HL-60 (cell line): Measurements from ENCODE around the gene STPG4.

Source experiments
- DNase-seq, 2 experiments: peaks; one replicate each; pipeline ENCODE4 v3.0.0-alpha.2; 2010 to 2020; ENCODE audit warnings: low read depth in 1 of 2, low spot score in 1 of 2
- H3K27ac ChIP-seq: fragments of 250-450 bp; sonication (Bioruptor Pico); replicated peaks from 2 replicates; pipeline ENCODE4 v1.5.1; 2020; ENCODE audit warnings: mild to moderate bottlenecking, moderate library complexity
- H3K27me3 ChIP-seq: fragments of 250-450 bp; sonication (Bioruptor Pico); 2 replicates; pipeline ENCODE4 v1.5.1; 2021; ENCODE audit warnings: mild to moderate bottlenecking, moderate library complexity; ENCODE audit not compliant: insufficient read depth, poor library complexity, severe bottlenecking
- H3K4me3 ChIP-seq: replicated peaks from 2 replicates; pipeline ENCODE4 v1.5.1; 2011; ENCODE audit warnings: mild to moderate bottlenecking, control low read depth, low read length; ENCODE audit not compliant: insufficient read depth
- GABPA ChIP-seq: IDR thresholded peaks from 2 replicates; pipeline ENCODE4 v1.6.1; 2012; ENCODE audit warnings: low read depth
- POLR2AphosphoS5 ChIP-seq: IDR thresholded peaks from 2 replicates; pipeline ENCODE4 v1.6.1; 2012; ENCODE audit warnings: low read depth
- SPI1 ChIP-seq: IDR thresholded peaks from 2 replicates; pipeline ENCODE4 v1.6.1; 2012; ENCODE audit warnings: low read depth, mild to moderate bottlenecking, borderline replicate concordance
- TF ChIP-seq, protein P1 (sequence below): IDR thresholded peaks from 2 replicates; pipeline ENCODE4 v1.6.1; 2012; ENCODE audit warnings: low read depth; ENCODE audit not compliant: insufficient replicate concordance
- TF ChIP-seq, protein P2 (sequence below): IDR thresholded peaks from one replicate; pipeline ENCODE4 v1.5.1; 2011; ENCODE audit warnings: low read length, control low read depth, inconsistent platforms; ENCODE audit not compliant: insufficient read depth

STPG4 gene

DNA sequence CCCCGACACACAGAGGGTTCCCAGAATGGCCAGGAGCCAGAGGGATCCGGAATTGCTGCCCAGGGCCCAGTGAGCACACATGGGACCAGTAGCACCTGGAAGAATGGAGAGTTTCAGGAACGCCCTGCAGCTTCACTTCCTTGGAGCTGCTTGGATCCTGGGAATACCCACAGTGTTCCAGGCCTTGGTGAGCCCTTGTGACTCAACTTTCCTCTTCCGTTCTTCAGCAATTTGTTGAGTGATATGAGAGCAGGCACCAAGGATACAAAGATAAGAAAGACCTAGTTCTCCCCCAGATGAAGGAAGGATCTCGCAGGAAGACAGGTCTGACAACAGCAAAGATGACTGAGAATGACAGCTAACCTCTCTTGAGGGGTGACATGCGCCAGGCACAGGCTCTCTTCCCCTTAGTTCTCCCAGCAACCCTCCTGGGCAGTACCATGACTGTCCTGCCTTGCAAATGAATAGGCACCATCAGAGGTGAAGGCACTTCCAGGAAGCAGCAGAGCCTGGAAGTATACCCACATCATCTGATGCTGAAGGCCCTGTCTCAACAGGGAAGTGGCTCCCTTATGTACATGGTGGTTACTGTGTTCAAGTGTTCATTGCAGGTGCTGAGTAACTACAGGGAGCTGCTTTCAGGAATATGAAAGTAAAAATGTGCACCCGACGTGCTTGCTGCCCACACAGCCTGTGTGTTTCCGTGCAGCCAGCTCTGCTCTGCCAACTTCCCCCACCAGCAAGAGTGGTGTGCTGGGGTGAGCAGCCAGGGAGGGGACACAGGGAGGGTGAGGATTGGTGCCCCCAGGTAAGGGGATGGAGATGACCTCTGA, 116.2 kb downstream of the STPG4 start:
- DNase-seq = no peak
- no peaks in the 10 kb centered on the region for H3K27me3 ChIP-seq
- no peak overlapping the region for H3K4me3 ChIP-seq
- TF ChIP-seq SPI1 (no peak), POLR2AphosphoS5 (no peak), GABPA (no peak)
- TF ChIP-seq, protein P1, sequence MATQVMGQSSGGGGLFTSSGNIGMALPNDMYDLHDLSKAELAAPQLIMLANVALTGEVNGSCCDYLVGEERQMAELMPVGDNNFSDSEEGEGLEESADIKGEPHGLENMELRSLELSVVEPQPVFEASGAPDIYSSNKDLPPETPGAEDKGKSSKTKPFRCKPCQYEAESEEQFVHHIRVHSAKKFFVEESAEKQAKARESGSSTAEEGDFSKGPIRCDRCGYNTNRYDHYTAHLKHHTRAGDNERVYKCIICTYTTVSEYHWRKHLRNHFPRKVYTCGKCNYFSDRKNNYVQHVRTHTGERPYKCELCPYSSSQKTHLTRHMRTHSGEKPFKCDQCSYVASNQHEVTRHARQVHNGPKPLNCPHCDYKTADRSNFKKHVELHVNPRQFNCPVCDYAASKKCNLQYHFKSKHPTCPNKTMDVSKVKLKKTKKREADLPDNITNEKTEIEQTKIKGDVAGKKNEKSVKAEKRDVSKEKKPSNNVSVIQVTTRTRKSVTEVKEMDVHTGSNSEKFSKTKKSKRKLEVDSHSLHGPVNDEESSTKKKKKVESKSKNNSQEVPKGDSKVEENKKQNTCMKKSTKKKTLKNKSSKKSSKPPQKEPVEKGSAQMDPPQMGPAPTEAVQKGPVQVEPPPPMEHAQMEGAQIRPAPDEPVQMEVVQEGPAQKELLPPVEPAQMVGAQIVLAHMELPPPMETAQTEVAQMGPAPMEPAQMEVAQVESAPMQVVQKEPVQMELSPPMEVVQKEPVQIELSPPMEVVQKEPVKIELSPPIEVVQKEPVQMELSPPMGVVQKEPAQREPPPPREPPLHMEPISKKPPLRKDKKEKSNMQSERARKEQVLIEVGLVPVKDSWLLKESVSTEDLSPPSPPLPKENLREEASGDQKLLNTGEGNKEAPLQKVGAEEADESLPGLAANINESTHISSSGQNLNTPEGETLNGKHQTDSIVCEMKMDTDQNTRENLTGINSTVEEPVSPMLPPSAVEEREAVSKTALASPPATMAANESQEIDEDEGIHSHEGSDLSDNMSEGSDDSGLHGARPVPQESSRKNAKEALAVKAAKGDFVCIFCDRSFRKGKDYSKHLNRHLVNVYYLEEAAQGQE = no peak
- TF ChIP-seq, protein P2, sequence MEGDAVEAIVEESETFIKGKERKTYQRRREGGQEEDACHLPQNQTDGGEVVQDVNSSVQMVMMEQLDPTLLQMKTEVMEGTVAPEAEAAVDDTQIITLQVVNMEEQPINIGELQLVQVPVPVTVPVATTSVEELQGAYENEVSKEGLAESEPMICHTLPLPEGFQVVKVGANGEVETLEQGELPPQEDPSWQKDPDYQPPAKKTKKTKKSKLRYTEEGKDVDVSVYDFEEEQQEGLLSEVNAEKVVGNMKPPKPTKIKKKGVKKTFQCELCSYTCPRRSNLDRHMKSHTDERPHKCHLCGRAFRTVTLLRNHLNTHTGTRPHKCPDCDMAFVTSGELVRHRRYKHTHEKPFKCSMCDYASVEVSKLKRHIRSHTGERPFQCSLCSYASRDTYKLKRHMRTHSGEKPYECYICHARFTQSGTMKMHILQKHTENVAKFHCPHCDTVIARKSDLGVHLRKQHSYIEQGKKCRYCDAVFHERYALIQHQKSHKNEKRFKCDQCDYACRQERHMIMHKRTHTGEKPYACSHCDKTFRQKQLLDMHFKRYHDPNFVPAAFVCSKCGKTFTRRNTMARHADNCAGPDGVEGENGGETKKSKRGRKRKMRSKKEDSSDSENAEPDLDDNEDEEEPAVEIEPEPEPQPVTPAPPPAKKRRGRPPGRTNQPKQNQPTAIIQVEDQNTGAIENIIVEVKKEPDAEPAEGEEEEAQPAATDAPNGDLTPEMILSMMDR = no peak
- H3K27ac ChIP-seq = no peak overlapping the region

DNA sequence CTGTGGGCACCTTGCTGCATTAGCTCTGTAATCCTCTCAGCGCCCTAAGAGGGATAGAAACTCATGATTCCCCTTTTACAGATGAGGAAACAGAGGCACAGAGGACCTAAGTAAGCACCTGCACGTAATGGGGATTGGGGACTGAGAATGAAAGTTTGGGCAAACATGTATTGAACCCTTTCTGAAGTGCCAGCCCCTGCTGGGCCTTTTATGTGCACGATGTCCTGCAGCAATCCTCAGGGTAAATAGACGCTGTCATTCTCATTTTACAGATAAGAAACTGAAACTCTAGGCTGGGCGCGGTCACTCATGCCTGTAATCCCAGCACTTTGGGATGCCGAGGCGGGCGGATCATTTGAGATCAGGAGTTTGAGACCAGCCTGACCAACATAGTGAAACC, 117.4 kb downstream of the STPG4 start:
- TF ChIP-seq SPI1 (no peak), GABPA (no peak), POLR2AphosphoS5 (no peak)
- TF ChIP-seq, protein P2 = no peak
- TF ChIP-seq, protein P1 = no peak
- Histone ChIP-seq H3K27me3 (no peaks in the 10 kb centered on the region), H3K27ac (no peak overlapping the region), H3K4me3 (no peak overlapping the region)
- no peak for DNase-seq
